AG09319 (cell line): ENCODE measurements around the gene CCSER2.

Source experiments
- DNase-seq: peaks from one replicate; pipeline ENCODE4 v3.0.0-alpha.2; 2010; ENCODE audit warnings: low read depth; ENCODE audit errors: extremely low read depth
- CTCF ChIP-seq: IDR thresholded peaks from 2 replicates; pipeline ENCODE4 v1.5.1; 2011; ENCODE audit warnings: low read depth, mild to moderate bottlenecking, inconsistent platforms, low read length, moderate library complexity

CCSER2 gene

GRCh38 chr10:84348860-84349259, 20.5 kb downstream of the CCSER2 start:
- no peak for DNase-seq
- no peak for TF ChIP-seq CTCF

GRCh38 chr10:84352251-84352842, 24.0 kb downstream of the CCSER2 start:
- DNase-seq = no peak
- TF ChIP-seq CTCF = peak; percentile 74

GRCh38 chr10:84353052-84353803, 24.8 kb downstream of the CCSER2 start:
- TF ChIP-seq CTCF = no peak

GRCh38 chr10:84354623-84355022, 26.2 kb downstream of the CCSER2 start:
- no peak for TF ChIP-seq CTCF

More at GRCh38 chr10:84353052-84353803, 24.8 kb downstream of the CCSER2 start:
- no peak for DNase-seq

GRCh38 chr10:84355106-84355505, 26.7 kb downstream of the CCSER2 start:
- no peak for TF ChIP-seq CTCF
- no peak for DNase-seq

More at GRCh38 chr10:84354623-84355022, 26.2 kb downstream of the CCSER2 start:
- no peak for DNase-seq

GRCh38 chr10:84356928-84357327, 28.5 kb downstream of the CCSER2 start:
- no peak for TF ChIP-seq CTCF
- DNase-seq = no peak

- TF ChIP-seq CTCF = no peak
- no peak for DNase-seq
These were observed 30.4 kb downstream of the CCSER2 start for GRCh38 chr10:84358743-84359142.
